ENCODE data around the gene PCDH9.

Gene PCDH9

GRCh38 chr13:66369666-66370065 lies 860.5 kb downstream of the PCDH9 start:
- Histone ChIP-seq H3K36me3 (ENCODE audit: insufficient read depth, insufficient read length, low read length) (no peaks in the 10 kb centered on the region), H3K27me3 (ENCODE audit: insufficient read depth, insufficient read length) (no peaks in the 10 kb centered on the region), H3K4me1 (ENCODE audit: insufficient read depth, insufficient read length) (no peaks in the 10 kb centered on the region), H3K4me3 (ENCODE audit: insufficient read length, low read depth) (no peak overlapping the region), H3K9me3 (ENCODE audit: insufficient read depth, low read length) (no peaks in the 10 kb centered on the region), H3K9ac (ENCODE audit: insufficient read length, low read depth) (no peak overlapping the region)
- DNase-seq (ENCODE audit: low read depth, low spot score) = no peak
- TF ChIP-seq SUZ12 (IDR thresholded peaks at IDR 0.05; ENCODE audit: extremely low read depth, insufficient read depth, insufficient read length) (no peak), YY1 (IDR thresholded peaks at IDR 0.05; ENCODE audit: insufficient read depth, insufficient read length) (no peak), ZNF274 (IDR thresholded peaks at IDR 0.05; ENCODE audit: low read depth, low read length) (no peak)

GRCh38 chr13:66367356-66367755 lies 862.8 kb downstream of the PCDH9 start:
- Histone ChIP-seq H3K4me1 (ENCODE audit: insufficient read depth, insufficient read length) (no peaks in the 10 kb centered on the region), H3K4me3 (ENCODE audit: insufficient read length, low read depth) (no peak overlapping the region), H3K27me3 (ENCODE audit: insufficient read depth, insufficient read length) (no peaks in the 10 kb centered on the region)

GRCh38 chr13:66365101-66365500 lies 865.0 kb downstream of the PCDH9 start:
- DNase-seq (ENCODE audit: low read depth, low spot score) = no peak
- Histone ChIP-seq H3K9me3 (ENCODE audit: insufficient read depth, low read length) (no peaks in the 10 kb centered on the region), H3K9ac (ENCODE audit: insufficient read length, low read depth) (no peak overlapping the region), H3K27me3 (ENCODE audit: insufficient read depth, insufficient read length) (no peaks in the 10 kb centered on the region), H3K4me3 (ENCODE audit: insufficient read length, low read depth) (no peak overlapping the region), H3K4me1 (ENCODE audit: insufficient read depth, insufficient read length) (no peaks in the 10 kb centered on the region), H3K36me3 (ENCODE audit: insufficient read depth, insufficient read length, low read length) (no peaks in the 10 kb centered on the region)
- TF ChIP-seq YY1 (IDR thresholded peaks at IDR 0.05; ENCODE audit: insufficient read depth, insufficient read length) (no peak), SUZ12 (IDR thresholded peaks at IDR 0.05; ENCODE audit: extremely low read depth, insufficient read depth, insufficient read length) (no peak), ZNF274 (IDR thresholded peaks at IDR 0.05; ENCODE audit: low read depth, low read length) (no peak)

More at GRCh38 chr13:66367356-66367755, 862.8 kb downstream of the PCDH9 start:
- Histone ChIP-seq H3K9me3 (ENCODE audit: insufficient read depth, low read length) (no peaks in the 10 kb centered on the region), H3K36me3 (ENCODE audit: insufficient read depth, insufficient read length, low read length) (no peaks in the 10 kb centered on the region), H3K9ac (ENCODE audit: insufficient read length, low read depth) (no peak overlapping the region)
- TF ChIP-seq ZNF274 (IDR thresholded peaks at IDR 0.05; ENCODE audit: low read depth, low read length) = no peak
- TF ChIP-seq YY1 (IDR thresholded peaks at IDR 0.05; ENCODE audit: insufficient read depth, insufficient read length) = no peak
- no peak for TF ChIP-seq SUZ12 (IDR thresholded peaks at IDR 0.05; ENCODE audit: extremely low read depth, insufficient read depth, insufficient read length)
- DNase-seq (ENCODE audit: low read depth, low spot score) = no peak

GRCh38 chr13:66364346-66364745 lies 865.8 kb downstream of the PCDH9 start:
- TF ChIP-seq ZNF274 (IDR thresholded peaks at IDR 0.05; ENCODE audit: low read depth, low read length) (no peak), YY1 (IDR thresholded peaks at IDR 0.05; ENCODE audit: insufficient read depth, insufficient read length) (no peak), SUZ12 (IDR thresholded peaks at IDR 0.05; ENCODE audit: extremely low read depth, insufficient read depth, insufficient read length) (no peak)
- no peak overlapping the region for H3K9ac ChIP-seq (ENCODE audit: insufficient read length, low read depth)
- no peak for DNase-seq (ENCODE audit: low read depth, low spot score)
- no peak overlapping the region for H3K4me3 ChIP-seq (ENCODE audit: insufficient read length, low read depth)
- no peaks in the 10 kb centered on the region for H3K27me3 ChIP-seq (ENCODE audit: insufficient read depth, insufficient read length)
- no peaks in the 10 kb centered on the region for H3K9me3 ChIP-seq (ENCODE audit: insufficient read depth, low read length)
- no peaks in the 10 kb centered on the region for H3K36me3 ChIP-seq (ENCODE audit: insufficient read depth, insufficient read length, low read length)
- no peaks in the 10 kb centered on the region for H3K4me1 ChIP-seq (ENCODE audit: insufficient read depth, insufficient read length)

GRCh38 chr13:66362485-66362884 lies 867.7 kb downstream of the PCDH9 start:
- no peaks in the 10 kb centered on the region for H3K36me3 ChIP-seq (ENCODE audit: insufficient read depth, insufficient read length, low read length)
- no peak for DNase-seq (ENCODE audit: low read depth, low spot score)
- H3K9ac ChIP-seq (ENCODE audit: insufficient read length, low read depth) = no peak overlapping the region
- H3K4me3 ChIP-seq (ENCODE audit: insufficient read length, low read depth) = no peak overlapping the region
- H3K27me3 ChIP-seq (ENCODE audit: insufficient read depth, insufficient read length) = no peaks in the 10 kb centered on the region
- no peaks in the 10 kb centered on the region for H3K4me1 ChIP-seq (ENCODE audit: insufficient read depth, insufficient read length)
- no peaks in the 10 kb centered on the region for H3K9me3 ChIP-seq (ENCODE audit: insufficient read depth, low read length)
- TF ChIP-seq YY1 (IDR thresholded peaks at IDR 0.05; ENCODE audit: insufficient read depth, insufficient read length) (no peak), SUZ12 (IDR thresholded peaks at IDR 0.05; ENCODE audit: extremely low read depth, insufficient read depth, insufficient read length) (no peak), ZNF274 (IDR thresholded peaks at IDR 0.05; ENCODE audit: low read depth, low read length) (no peak)

DNA sequence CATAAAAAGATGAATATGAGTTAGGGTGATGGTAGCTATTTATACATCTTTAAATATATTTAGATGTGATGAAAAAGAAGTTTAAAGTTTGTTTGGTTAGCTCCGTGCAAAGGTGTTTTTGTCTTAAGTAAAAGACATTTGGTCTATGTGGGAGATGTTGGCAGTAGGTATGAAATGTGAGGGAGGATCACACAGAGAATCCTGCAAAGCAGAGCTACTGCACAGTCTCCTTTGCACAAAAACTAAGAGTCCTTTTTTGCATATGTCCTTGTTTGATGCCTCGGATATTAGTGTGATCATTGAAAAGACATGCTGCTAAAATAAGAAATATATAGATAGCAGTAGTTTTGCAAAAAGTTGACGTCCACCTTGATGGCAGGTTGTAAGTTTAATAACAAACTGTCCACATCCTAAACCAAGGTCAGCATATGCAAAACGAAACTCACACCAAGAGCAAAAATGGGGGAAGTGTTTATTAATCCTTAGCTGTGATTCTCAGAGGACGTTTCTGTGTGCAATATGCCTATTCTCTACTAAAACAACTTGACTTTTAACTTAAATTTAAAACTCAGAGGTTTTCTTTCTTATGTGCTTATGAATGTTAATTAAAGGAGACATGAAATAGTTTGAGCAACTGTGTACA lies 870.1 kb downstream of the PCDH9 start:
- Histone ChIP-seq H3K9ac (ENCODE audit: insufficient read length, low read depth) (no peak overlapping the region), H3K9me3 (ENCODE audit: insufficient read depth, low read length) (no peaks in the 10 kb centered on the region), H3K27me3 (ENCODE audit: insufficient read depth, insufficient read length) (no peaks in the 10 kb centered on the region), H3K4me3 (ENCODE audit: insufficient read length, low read depth) (no peak overlapping the region), H3K4me1 (ENCODE audit: insufficient read depth, insufficient read length) (no peaks in the 10 kb centered on the region), H3K36me3 (ENCODE audit: insufficient read depth, insufficient read length, low read length) (no peaks in the 10 kb centered on the region)
- DNase-seq (ENCODE audit: low read depth, low spot score) = no peak
- TF ChIP-seq YY1 (IDR thresholded peaks at IDR 0.05; ENCODE audit: insufficient read depth, insufficient read length) = no peak
- no peak for TF ChIP-seq ZNF274 (IDR thresholded peaks at IDR 0.05; ENCODE audit: low read depth, low read length)
- TF ChIP-seq SUZ12 (IDR thresholded peaks at IDR 0.05; ENCODE audit: extremely low read depth, insufficient read depth, insufficient read length) = no peak

- H3K27me3 ChIP-seq (ENCODE audit: insufficient read depth, insufficient read length) = no peaks in the 10 kb centered on the region
- TF ChIP-seq ZNF274 (IDR thresholded peaks at IDR 0.05; ENCODE audit: low read depth, low read length) (no peak), YY1 (IDR thresholded peaks at IDR 0.05; ENCODE audit: insufficient read depth, insufficient read length) (no peak)
- no peaks in the 10 kb centered on the region for H3K36me3 ChIP-seq (ENCODE audit: insufficient read depth, insufficient read length, low read length)
- H3K9me3 ChIP-seq (ENCODE audit: insufficient read depth, low read length) = no peaks in the 10 kb centered on the region
- DNase-seq (ENCODE audit: low read depth, low spot score) = no peak
- H3K4me1 ChIP-seq (ENCODE audit: insufficient read depth, insufficient read length) = no peaks in the 10 kb centered on the region
- H3K9ac ChIP-seq (ENCODE audit: insufficient read length, low read depth) = no peak overlapping the region
- H3K4me3 ChIP-seq (ENCODE audit: insufficient read length, low read depth) = no peak overlapping the region
These were observed 870.7 kb downstream of the PCDH9 start for GRCh38 chr13:66359393-66359792.

All from NT2/D1 (cell line).